ENCODE measurements around the gene CLSTN2.

Gene CLSTN2

DNA sequence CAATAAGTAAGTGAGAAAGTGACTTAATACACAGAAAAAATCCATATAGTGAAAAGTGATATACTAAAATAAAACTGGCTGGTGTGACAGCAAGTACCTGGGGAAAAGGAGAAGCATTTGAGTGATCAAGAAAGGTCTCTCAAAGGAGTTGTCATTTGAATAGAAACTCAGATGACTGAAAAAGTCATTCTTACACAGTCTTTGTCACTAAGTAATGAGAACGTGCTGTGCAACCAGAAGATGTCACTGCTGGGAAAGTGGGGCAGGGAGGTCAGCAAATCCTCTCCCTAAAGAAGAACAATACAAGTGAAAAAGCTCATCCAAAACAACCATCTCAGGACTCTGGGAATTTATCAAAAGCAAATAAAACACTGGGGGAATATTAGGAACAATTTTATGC, 425.3 kb downstream of the CLSTN2 start:
- H3K36me3 ChIP-seq (ENCODE audit: insufficient read depth, low read length), result no peaks in the 10 kb centered on the region
- no peak overlapping the region for H3K4me3 ChIP-seq (ENCODE audit: low read length)
- no peak overlapping the region for H3K4me2 ChIP-seq (ENCODE audit: low read length)
- H3K4me1 ChIP-seq (ENCODE audit: control insufficient read depth, insufficient read depth, low read length), result no peaks in the 10 kb centered on the region
- H3K27me3 ChIP-seq (ENCODE audit: control insufficient read depth, insufficient read depth, low read length), result no peaks in the 10 kb centered on the region
- no peaks in the 10 kb centered on the region for H3K9me3 ChIP-seq (replicated peaks; ENCODE audit: low read length)
- H3K9ac ChIP-seq (ENCODE audit: low read depth, low read length), result no peak overlapping the region

DNA sequence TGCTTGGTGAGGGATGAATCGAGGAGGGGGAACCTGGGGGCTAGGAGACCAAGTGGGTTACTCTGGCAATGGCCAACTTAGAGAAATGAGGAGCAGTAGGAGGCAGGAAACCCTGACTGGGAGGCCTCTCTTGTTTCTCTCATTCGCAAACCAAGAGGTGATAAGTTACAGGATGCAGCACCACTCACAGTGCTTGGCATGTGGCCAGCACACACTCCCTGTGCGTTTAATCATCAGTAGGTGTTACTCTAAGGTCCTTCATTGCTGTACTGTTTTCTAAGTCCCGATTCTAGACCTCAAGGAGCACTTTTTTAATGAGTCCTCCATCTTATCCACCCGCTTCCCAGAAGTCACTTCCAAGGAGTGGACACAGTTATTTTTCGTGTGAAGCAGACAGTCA, 428.8 kb downstream of the CLSTN2 start:
- Histone ChIP-seq H3K27me3 (ENCODE audit: control insufficient read depth, insufficient read depth, low read length) (no peaks in the 10 kb centered on the region), H3K36me3 (ENCODE audit: insufficient read depth, low read length) (no peaks in the 10 kb centered on the region), H3K4me2 (ENCODE audit: low read length) (no peak overlapping the region), H3K9ac (ENCODE audit: low read depth, low read length) (no peak overlapping the region), H3K4me3 (ENCODE audit: low read length) (no peak overlapping the region), H3K4me1 (ENCODE audit: control insufficient read depth, insufficient read depth, low read length) (no peaks in the 10 kb centered on the region), H3K9me3 (replicated peaks; ENCODE audit: low read length) (no peaks in the 10 kb centered on the region)

DNA sequence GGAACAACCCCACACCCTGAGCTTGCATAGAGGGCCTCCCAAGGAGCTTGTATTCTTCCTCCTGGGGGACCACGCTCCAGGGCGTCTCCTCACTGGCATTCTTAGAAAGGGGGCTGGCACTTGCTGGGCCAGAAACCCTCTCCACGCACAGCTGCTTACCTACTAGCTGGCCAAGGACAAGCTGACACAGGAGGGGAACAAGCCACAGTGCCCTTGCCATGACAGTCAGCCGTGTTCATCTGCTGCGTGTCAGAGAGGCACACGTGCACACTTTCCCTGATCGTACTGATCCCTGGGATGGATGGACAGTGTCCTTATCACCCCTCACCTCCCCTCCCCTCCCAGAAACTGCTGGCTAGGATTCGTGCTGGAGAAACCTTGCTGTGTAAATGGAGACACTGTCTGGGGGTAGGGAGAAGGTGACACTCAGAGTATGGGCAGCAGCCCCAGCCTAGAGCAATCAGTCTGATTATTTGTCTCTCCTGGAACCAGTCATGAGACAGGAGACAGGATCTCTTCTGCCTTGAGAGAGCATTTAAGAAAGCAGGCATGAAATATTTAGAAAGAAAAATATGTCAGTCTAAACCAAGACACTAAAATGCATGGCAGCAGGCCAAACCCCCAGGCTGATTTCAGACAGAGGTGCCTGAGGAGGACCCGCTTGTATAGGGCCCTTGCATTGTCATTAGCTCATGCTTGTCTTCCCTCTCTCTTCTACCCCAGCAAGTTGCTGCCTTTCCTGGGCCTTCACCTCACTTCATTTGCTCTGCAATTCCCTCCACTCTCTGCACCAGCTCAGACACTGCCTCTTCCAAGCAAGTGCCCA, 431.1 kb downstream of the CLSTN2 start:
- Histone ChIP-seq H3K4me3 (ENCODE audit: low read length) (no peak overlapping the region), H3K27me3 (ENCODE audit: control insufficient read depth, insufficient read depth, low read length) (no peaks in the 10 kb centered on the region), H3K9ac (ENCODE audit: low read depth, low read length) (no peak overlapping the region), H3K9me3 (replicated peaks; ENCODE audit: low read length) (no peaks in the 10 kb centered on the region), H3K4me1 (ENCODE audit: control insufficient read depth, insufficient read depth, low read length) (no peaks in the 10 kb centered on the region), H3K4me2 (ENCODE audit: low read length) (no peak overlapping the region), H3K36me3 (ENCODE audit: insufficient read depth, low read length) (no peaks in the 10 kb centered on the region)

DNA sequence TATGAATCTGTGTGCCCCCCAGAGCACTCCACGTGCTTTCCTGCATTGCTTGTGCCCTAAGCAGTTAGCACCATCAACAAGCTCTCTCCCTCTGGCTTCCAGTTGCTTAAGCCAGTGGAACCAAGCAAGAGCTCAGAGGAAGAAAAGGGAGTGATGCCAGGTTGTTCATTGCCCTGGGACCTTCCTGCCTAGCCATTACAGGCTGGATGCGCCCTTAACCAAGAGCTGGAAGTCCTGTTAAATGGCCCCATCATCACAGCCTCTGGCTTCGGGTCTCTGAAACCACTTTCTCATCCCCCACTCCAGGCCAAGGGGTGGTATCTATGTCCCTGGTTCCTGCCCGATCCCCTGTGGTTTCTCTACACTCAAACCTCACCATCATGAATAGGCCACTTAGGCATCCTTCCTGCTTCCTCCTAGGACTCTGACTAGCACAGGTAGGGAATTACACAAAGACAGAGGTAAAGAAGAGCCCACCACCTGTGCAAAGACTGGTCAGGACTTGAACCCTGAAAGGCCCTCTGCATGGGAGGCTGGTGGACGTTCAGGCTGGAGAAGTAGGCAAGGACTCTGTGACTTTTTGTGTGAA, 433.3 kb downstream of the CLSTN2 start:
- Histone ChIP-seq H3K36me3 (ENCODE audit: insufficient read depth, low read length) (no peaks in the 10 kb centered on the region), H3K9me3 (replicated peaks; ENCODE audit: low read length) (no peaks in the 10 kb centered on the region), H3K9ac (ENCODE audit: low read depth, low read length) (no peak overlapping the region), H3K4me1 (ENCODE audit: control insufficient read depth, insufficient read depth, low read length) (no peaks in the 10 kb centered on the region), H3K27me3 (ENCODE audit: control insufficient read depth, insufficient read depth, low read length) (no peaks in the 10 kb centered on the region), H3K4me3 (ENCODE audit: low read length) (no peak overlapping the region), H3K4me2 (ENCODE audit: low read length) (no peak overlapping the region)

DNA sequence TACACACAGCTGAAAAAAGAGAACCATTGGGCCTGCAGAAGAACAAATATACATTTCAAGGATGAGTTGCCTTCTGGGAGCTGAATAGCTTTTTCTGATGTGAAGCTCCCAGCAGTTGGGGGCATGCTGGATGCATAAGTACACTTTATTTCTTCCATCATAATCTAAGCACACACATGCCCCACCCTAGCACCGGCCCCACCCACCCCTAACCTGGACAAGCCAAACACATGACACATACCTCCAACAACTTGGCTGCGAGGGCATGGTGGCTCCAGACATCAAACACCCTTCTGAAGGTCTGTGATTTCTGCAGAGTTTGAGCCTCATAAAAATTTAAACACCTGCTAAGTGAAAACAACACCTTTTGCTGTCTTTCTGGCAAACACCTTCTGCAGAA, 435.7 kb downstream of the CLSTN2 start:
- Histone ChIP-seq H3K9me3 (replicated peaks; ENCODE audit: low read length) (no peaks in the 10 kb centered on the region), H3K27me3 (ENCODE audit: control insufficient read depth, insufficient read depth, low read length) (no peaks in the 10 kb centered on the region), H3K4me2 (ENCODE audit: low read length) (no peak overlapping the region), H3K4me3 (ENCODE audit: low read length) (no peak overlapping the region), H3K4me1 (ENCODE audit: control insufficient read depth, insufficient read depth, low read length) (no peaks in the 10 kb centered on the region), H3K9ac (ENCODE audit: low read depth, low read length) (no peak overlapping the region), H3K36me3 (ENCODE audit: insufficient read depth, low read length) (no peaks in the 10 kb centered on the region)

DNA sequence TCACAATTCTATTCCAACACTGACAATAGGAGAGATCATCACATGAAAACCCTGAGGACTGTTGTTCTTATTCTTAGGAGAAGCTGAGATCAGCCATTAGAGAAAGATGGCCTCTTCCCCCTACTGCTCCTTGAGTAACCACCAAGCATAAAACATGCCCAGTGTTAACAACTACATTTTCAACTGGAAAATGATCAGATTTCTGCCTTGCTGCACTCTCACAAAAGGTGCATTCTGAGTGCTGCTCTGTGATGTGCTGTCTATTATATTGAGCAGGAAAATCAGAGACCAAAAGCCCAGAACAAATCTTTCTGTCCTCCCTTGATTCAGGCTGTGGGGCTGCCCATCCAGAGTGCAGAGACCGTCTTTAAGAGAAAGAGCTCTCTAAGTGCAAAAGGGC, 438.2 kb downstream of the CLSTN2 start:
- Histone ChIP-seq H3K4me1 (ENCODE audit: control insufficient read depth, insufficient read depth, low read length) (no peaks in the 10 kb centered on the region), H3K9me3 (replicated peaks; ENCODE audit: low read length) (no peaks in the 10 kb centered on the region), H3K36me3 (ENCODE audit: insufficient read depth, low read length) (no peaks in the 10 kb centered on the region), H3K27me3 (ENCODE audit: control insufficient read depth, insufficient read depth, low read length) (no peaks in the 10 kb centered on the region), H3K9ac (ENCODE audit: low read depth, low read length) (no peak overlapping the region), H3K4me2 (ENCODE audit: low read length) (no peak overlapping the region), H3K4me3 (ENCODE audit: low read length) (no peak overlapping the region)

DNA sequence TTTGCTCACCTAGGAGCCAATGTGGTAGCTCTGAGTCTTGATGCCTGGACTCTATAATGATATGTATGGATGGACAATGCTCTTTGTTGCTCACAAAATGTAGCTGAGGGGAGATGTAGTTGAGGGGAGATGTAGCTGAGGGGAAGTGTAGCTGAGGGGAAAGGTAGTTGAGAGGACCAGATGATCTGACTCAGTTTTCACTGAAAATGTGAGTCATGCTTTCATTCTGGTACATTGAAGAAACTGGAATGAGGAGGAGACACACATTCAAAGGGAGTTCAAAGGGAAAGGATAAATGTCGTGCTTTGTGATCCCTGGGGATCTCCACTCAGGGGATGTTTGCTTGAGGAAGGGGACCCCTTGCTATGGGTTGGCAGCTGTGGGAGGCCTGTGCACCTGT, 440.0 kb downstream of the CLSTN2 start:
- no peaks in the 10 kb centered on the region for H3K27me3 ChIP-seq (ENCODE audit: control insufficient read depth, insufficient read depth, low read length)

DNA sequence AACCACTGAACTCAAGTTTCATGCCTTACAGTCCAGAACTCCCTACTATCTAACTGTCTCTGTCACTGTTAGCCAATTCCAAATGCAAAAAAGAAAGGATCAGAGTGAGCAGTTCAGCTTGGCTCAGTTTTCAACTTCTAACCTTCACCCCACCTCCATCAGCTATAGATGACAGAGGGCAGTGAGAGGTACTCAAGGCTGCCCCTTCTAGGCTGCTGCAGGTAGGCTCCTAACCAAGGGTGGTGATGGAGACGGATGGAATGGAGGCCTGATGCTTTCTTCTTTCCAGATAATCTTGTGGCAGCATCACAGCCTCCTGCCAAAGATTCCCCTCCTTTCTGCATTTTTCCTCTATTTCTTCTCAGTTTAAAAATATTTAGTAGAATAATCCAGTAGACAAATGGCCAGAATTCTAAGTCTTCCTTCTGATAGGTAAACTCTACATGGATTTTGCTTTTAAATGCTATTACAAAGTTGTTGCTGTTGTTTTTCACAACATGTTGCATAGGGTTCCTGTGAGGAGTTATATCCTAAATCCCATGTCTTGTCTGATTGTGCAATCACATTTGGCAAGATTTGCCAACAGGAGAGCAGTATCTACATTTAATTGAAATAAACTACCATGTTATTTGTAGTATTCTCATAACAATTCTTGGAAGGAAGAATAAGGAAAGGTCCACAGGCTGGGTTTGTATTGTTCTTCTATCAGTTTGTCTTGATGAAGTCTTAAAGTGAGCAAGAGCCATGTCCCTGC, 441.3 kb downstream of the CLSTN2 start:
- no peaks in the 10 kb centered on the region for H3K4me1 ChIP-seq (ENCODE audit: control insufficient read depth, insufficient read depth, low read length)
- H3K4me2 ChIP-seq (ENCODE audit: low read length), result no peak overlapping the region
- H3K27me3 ChIP-seq (ENCODE audit: control insufficient read depth, insufficient read depth, low read length), result no peaks in the 10 kb centered on the region
- H3K4me3 ChIP-seq (ENCODE audit: low read length), result no peak overlapping the region
- no peaks in the 10 kb centered on the region for H3K36me3 ChIP-seq (ENCODE audit: insufficient read depth, low read length)
- H3K9ac ChIP-seq (ENCODE audit: low read depth, low read length), result no peak overlapping the region
- no peaks in the 10 kb centered on the region for H3K9me3 ChIP-seq (replicated peaks; ENCODE audit: low read length)

More for the DNA sequence above, 440.0 kb downstream of the CLSTN2 start:
- Histone ChIP-seq H3K9ac (ENCODE audit: low read depth, low read length) (no peak overlapping the region), H3K4me1 (ENCODE audit: control insufficient read depth, insufficient read depth, low read length) (no peaks in the 10 kb centered on the region), H3K36me3 (ENCODE audit: insufficient read depth, low read length) (no peaks in the 10 kb centered on the region), H3K4me2 (ENCODE audit: low read length) (no peak overlapping the region), H3K9me3 (replicated peaks; ENCODE audit: low read length) (no peaks in the 10 kb centered on the region), H3K4me3 (ENCODE audit: low read length) (no peak overlapping the region)

DNA sequence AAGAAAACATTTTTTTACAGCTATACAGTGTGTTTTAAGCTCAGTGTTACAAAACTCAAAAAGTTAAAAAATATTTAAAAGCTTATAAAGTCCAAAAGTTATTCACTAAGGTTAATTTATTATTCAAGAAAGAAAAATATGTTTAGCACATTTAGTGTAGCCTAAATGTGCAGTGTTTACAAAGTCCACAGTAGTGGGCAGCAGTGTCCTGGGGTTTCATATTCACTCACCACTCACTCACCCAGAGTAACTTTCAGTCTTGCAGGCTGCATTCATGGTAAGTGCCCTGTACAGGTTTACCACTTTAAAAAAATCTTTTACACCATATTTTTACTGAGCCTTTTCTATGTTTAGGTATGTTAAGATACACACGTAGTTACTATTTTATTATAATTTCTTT, 442.7 kb downstream of the CLSTN2 start:
- Histone ChIP-seq H3K4me3 (ENCODE audit: low read length) (no peak overlapping the region), H3K9ac (ENCODE audit: low read depth, low read length) (no peak overlapping the region), H3K36me3 (ENCODE audit: insufficient read depth, low read length) (no peaks in the 10 kb centered on the region), H3K4me2 (ENCODE audit: low read length) (no peak overlapping the region), H3K27me3 (ENCODE audit: control insufficient read depth, insufficient read depth, low read length) (no peaks in the 10 kb centered on the region), H3K4me1 (ENCODE audit: control insufficient read depth, insufficient read depth, low read length) (no peaks in the 10 kb centered on the region), H3K9me3 (replicated peaks; ENCODE audit: low read length) (no peaks in the 10 kb centered on the region)

DNA sequence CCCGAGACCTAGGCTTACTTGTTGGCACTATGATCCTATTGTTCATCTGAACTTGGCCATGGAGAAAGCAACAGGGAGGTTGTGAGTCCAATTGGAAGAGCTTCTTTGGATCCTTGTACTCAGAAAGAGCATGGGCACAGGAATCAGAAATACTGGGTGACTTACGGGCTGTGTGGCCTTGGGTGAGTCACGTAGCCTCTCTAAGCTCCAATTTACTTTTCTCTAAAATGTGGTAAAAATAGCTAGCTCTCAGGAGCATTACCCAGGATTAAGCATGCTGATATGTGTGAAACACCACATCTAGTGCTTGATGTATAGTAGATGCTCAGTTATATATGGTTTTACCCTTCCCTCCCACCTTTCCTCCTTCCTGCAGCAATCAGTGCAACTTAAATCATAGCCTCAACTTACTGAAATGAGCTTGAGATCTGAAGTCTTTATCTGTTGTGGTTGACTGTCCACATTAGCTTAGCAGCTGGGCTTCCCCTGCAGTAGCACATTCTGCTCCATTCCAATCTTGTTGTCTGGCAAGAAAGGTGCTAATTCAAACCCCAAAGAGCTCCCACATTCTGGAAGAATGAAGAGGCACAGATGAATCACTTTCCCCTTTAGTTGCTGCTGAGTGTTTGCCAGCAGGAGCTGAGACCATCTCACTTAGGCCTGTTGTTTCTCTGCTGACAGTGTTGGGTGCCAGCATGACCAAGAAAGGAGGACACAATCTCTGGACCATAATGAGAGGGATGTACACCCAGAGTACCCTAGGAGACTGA, 443.8 kb downstream of the CLSTN2 start:
- H3K4me1 ChIP-seq (ENCODE audit: control insufficient read depth, insufficient read depth, low read length), result no peaks in the 10 kb centered on the region
- no peak overlapping the region for H3K4me3 ChIP-seq (ENCODE audit: low read length)
- H3K9me3 ChIP-seq (replicated peaks; ENCODE audit: low read length), result no peaks in the 10 kb centered on the region
- no peak overlapping the region for H3K9ac ChIP-seq (ENCODE audit: low read depth, low read length)
- H3K4me2 ChIP-seq (ENCODE audit: low read length), result no peak overlapping the region
- no peaks in the 10 kb centered on the region for H3K36me3 ChIP-seq (ENCODE audit: insufficient read depth, low read length)
- no peaks in the 10 kb centered on the region for H3K27me3 ChIP-seq (ENCODE audit: control insufficient read depth, insufficient read depth, low read length)

DNA sequence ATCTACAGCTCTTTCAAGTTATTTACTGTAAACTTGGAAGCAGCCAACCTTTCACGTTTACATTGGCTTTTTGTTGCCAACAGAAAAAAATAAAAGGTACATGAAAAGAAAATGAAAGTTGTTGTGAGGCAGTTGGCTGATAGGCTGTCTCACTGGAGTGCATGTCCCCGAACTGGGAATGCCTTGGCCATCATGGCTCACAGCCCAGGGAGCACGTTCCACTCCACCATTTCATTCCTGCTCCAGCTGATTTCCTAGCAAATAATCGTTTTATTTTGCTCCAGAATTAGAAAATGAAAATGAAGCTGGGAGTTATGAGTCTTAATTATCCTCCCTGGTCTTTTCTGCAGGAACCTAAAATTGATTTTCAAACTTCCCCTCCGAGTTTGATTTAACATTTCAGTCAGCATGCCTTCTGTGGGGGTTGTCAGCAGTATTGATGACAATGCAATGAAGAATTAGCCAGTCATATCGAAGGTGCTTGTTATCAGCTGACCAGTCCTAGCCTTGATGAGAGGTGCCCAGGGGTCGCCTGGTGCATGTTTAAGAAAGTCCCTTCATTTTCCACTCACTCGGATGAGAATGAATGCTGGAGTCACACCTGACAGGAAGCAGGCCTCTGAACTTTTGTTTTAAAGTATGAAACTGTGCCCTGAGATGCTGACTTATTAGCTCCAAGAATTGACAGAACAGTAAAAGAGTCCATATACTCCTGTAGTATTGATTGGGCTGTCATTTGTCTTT, 449.2 kb downstream of the CLSTN2 start:
- no peak overlapping the region for H3K4me2 ChIP-seq (ENCODE audit: low read length)
- no peaks in the 10 kb centered on the region for H3K9me3 ChIP-seq (replicated peaks; ENCODE audit: low read length)
- no peak overlapping the region for H3K9ac ChIP-seq (ENCODE audit: low read depth, low read length)
- no peaks in the 10 kb centered on the region for H3K27me3 ChIP-seq (ENCODE audit: control insufficient read depth, insufficient read depth, low read length)
- no peaks in the 10 kb centered on the region for H3K36me3 ChIP-seq (ENCODE audit: insufficient read depth, low read length)
- no peak overlapping the region for H3K4me3 ChIP-seq (ENCODE audit: low read length)
- peaks cover 12% of the 10 kb centered on the region for H3K4me1 ChIP-seq (ENCODE audit: control insufficient read depth, insufficient read depth, low read length)
